Astrocyte (in vitro differentiated cells and primary cell): ENCODE data around the gene ZDHHC11B. TPM values are rescaled to one million over a fixed set of nuclear protein-coding genes. Genes with fewer than 3 reads are reported as not detected.

ENCODE experiments used
- DNase-seq: peaks from one replicate; pipeline ENCODE4 v3.0.0-alpha.2; 2010; ENCODE audit warnings: low read depth
- FAIRE-seq: peaks from 2 replicates; lab custom pipeline; 2011; peaks lifted over from hg19 to GRCh38; lab: Jason Lieb, UNC
- H2AFZ ChIP-seq: 2 replicates; pipeline ENCODE4 v1.6.0; 2012; ENCODE audit warnings: low read depth, low read length, inconsistent platforms
- H3K27ac ChIP-seq: 2 replicates; pipeline ENCODE4 v1.5.1; 2011; ENCODE audit warnings: low read depth, low read length, inconsistent platforms
- H3K27me3 ChIP-seq: 2 replicates; pipeline ENCODE4 v1.6.0; 2011; ENCODE audit warnings: low read length, inconsistent platforms; ENCODE audit not compliant: insufficient read depth
- H3K36me3 ChIP-seq: 2 replicates; pipeline ENCODE4 v1.5.1; 2011; ENCODE audit warnings: low read length, inconsistent platforms; ENCODE audit not compliant: insufficient read depth
- H3K4me1 ChIP-seq: 2 replicates; pipeline ENCODE4 v1.5.1; 2011; ENCODE audit warnings: low read length, inconsistent platforms; ENCODE audit not compliant: insufficient read depth
- H3K4me2 ChIP-seq: 2 replicates; pipeline ENCODE4 v1.6.0; 2012; ENCODE audit warnings: low read length, inconsistent platforms
- H3K4me3 ChIP-seq: 2 replicates; pipeline ENCODE4 v1.5.1; 2011; ENCODE audit warnings: low read depth, mild to moderate bottlenecking, low read length, inconsistent platforms; ENCODE audit not compliant: insufficient read depth
- H3K79me2 ChIP-seq: 2 replicates; pipeline ENCODE4 v1.6.0; 2012; ENCODE audit warnings: mild to moderate bottlenecking, low read length, inconsistent platforms; ENCODE audit not compliant: insufficient read depth
- H3K9ac ChIP-seq: 2 replicates; pipeline ENCODE4 v1.6.0; 2012; ENCODE audit warnings: mild to moderate bottlenecking, low read length, inconsistent platforms
- H3K9me3 ChIP-seq: 2 replicates; pipeline ENCODE4 v1.5.1; 2012; ENCODE audit warnings: low read depth, mild to moderate bottlenecking, low read length, inconsistent platforms; ENCODE audit not compliant: insufficient read depth
- H4K20me1 ChIP-seq: 2 replicates; pipeline ENCODE4 v1.6.0; 2012; ENCODE audit warnings: low read length, inconsistent platforms; ENCODE audit not compliant: insufficient read depth
- H3K27ac Mint-ChIP-seq: one replicate; pipeline ENCODE4 v1.8.0; 2021; ENCODE audit warnings: mild to moderate bottlenecking, mixed read lengths; ENCODE audit not compliant: unreplicated experiment
- H3K27me3 Mint-ChIP-seq: one replicate; pipeline ENCODE4 v1.8.0; 2021; ENCODE audit warnings: low read depth, mixed read lengths; ENCODE audit not compliant: unreplicated experiment
- H3K36me3 Mint-ChIP-seq: one replicate; pipeline ENCODE4 v1.8.0; 2021; ENCODE audit warnings: low read depth, mixed read lengths; ENCODE audit not compliant: unreplicated experiment
- H3K4me1 Mint-ChIP-seq: one replicate; pipeline ENCODE4 v1.8.0; 2021; ENCODE audit warnings: low read depth, mixed read lengths; ENCODE audit not compliant: unreplicated experiment
- H3K4me3 Mint-ChIP-seq: one replicate; pipeline ENCODE4 v1.8.0; 2021; ENCODE audit warnings: mild to moderate bottlenecking, moderate library complexity, mixed read lengths; ENCODE audit not compliant: unreplicated experiment
- H3K9me3 Mint-ChIP-seq: one replicate; pipeline ENCODE4 v1.8.0; 2021; ENCODE audit warnings: mild to moderate bottlenecking, mixed read lengths; ENCODE audit not compliant: unreplicated experiment
- EZH2 ChIP-seq: IDR thresholded peaks from 2 replicates; pipeline ENCODE4 v1.6.1; 2012; ENCODE audit warnings: mild to moderate bottlenecking, low read length, inconsistent platforms; ENCODE audit not compliant: insufficient read depth
- total RNA-seq: library from RNA; stranded (reverse); gene quantifications from 2 replicates; pipeline ENCODE4 v1.2.1, GENCODE V29; 2021
- TF ChIP-seq, protein P1 (sequence below): IDR thresholded peaks from 2 replicates; pipeline ENCODE4 v1.5.1; 2011; ENCODE audit warnings: low read depth, mild to moderate bottlenecking, inconsistent platforms, low read length, moderate library complexity; ENCODE audit not compliant: insufficient read depth

Gene ZDHHC11B
- total RNA-seq, 1 donor from 2014 or later: 0.23 TPM

DNA sequence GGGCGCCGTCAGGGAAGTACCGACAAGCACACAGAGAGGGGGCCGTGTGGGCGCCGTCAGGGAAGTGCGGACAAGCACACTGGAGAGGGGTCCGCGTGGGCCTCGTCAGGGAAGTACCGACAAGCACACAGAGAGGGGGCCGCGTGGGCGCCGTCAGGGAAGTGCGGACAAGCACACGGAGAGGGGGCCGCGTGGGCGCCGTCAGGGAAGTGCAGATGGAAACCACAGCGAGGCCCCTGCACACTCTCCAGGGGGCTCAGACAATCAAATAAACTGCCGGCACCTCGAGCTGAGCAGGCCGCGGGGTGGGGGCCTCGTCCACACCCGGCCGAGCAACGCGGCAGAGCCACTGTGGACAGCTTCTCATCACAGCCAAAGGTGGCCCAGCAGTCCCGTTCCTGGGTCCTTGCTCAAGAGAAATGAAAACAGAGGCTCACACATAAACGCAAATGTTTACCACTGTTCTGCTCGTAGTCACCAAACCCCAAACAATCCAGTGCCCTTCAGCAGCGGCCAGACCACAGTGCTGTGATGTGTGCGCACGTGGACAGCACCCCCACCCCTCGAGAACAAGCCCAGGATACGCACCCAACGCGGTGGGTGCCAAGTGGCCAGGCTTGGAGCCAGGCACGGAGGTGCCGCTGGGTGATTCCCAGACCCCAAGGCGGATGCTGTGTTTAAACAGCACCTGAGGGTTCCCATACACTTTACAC lies 116.1 kb downstream of the ZDHHC11B start:
- no peak for DNase-seq
- no peak for FAIRE-seq
- Mint-ChIP-seq H3K4me3 (no peak overlapping the region), H3K27ac (no peak overlapping the region), H3K9me3 (no peaks in the 10 kb centered on the region), H3K27me3 (peaks cover 5% of the 10 kb centered on the region), H3K36me3 (peaks cover 2% of the 10 kb centered on the region), H3K4me1 (peaks cover 2% of the 10 kb centered on the region)
- no peaks in the 10 kb centered on the region for H3K36me3 ChIP-seq
- no peak overlapping the region for H3K9ac ChIP-seq
- no peak overlapping the region for H3K4me3 ChIP-seq
- TF ChIP-seq EZH2: no peak
- TF ChIP-seq, protein P1, sequence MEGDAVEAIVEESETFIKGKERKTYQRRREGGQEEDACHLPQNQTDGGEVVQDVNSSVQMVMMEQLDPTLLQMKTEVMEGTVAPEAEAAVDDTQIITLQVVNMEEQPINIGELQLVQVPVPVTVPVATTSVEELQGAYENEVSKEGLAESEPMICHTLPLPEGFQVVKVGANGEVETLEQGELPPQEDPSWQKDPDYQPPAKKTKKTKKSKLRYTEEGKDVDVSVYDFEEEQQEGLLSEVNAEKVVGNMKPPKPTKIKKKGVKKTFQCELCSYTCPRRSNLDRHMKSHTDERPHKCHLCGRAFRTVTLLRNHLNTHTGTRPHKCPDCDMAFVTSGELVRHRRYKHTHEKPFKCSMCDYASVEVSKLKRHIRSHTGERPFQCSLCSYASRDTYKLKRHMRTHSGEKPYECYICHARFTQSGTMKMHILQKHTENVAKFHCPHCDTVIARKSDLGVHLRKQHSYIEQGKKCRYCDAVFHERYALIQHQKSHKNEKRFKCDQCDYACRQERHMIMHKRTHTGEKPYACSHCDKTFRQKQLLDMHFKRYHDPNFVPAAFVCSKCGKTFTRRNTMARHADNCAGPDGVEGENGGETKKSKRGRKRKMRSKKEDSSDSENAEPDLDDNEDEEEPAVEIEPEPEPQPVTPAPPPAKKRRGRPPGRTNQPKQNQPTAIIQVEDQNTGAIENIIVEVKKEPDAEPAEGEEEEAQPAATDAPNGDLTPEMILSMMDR: no peak
- no peaks in the 10 kb centered on the region for H3K79me2 ChIP-seq
- H4K20me1 ChIP-seq: no peaks in the 10 kb centered on the region
- no peak overlapping the region for H3K4me2 ChIP-seq
- H3K27me3 ChIP-seq: peaks cover 9% of the 10 kb centered on the region
- no peak overlapping the region for H2AFZ ChIP-seq
- H3K27ac ChIP-seq: no peak overlapping the region
- no peaks in the 10 kb centered on the region for H3K9me3 ChIP-seq
- H3K4me1 ChIP-seq: peaks cover 21% of the 10 kb centered on the region

DNA sequence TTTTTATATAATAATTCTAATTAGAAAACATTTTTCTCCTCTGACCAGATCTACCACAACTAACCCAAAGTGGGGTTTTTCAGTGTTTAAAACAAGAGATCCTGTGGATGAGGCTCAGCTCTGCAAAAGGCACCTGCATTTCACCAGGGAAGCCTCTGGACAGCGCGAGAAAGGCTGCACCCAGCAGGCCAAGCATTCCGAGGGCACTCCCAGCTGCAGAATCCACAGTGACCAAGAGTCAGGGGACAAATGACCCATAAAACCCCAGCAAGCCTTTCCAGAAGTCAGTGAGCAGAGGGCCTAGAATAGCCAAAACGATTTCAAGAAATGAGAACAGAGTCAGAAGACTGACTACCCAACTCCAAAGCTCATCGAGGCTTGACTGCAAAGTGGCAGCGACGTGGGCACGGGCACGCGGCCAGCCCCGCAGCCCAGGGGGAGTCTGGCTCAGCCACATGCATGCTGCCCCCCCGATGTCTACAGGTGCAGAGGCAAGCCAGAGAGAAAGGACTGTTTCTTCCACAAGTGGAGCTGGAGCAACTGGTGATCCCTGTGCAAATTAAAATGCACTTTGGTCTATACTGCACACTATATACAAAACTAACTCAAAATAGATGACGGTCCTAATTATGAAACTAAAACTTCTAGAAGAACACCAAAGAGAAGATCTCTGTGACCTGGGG lies 117.6 kb downstream of the ZDHHC11B start:
- no peak for DNase-seq
- Histone ChIP-seq H3K9ac (no peak overlapping the region), H3K9me3 (no peaks in the 10 kb centered on the region), H3K36me3 (no peaks in the 10 kb centered on the region), H3K27me3 (no peaks in the 10 kb centered on the region), H2AFZ (no peak overlapping the region), H3K27ac (no peak overlapping the region), H3K4me1 (peaks cover 8% of the 10 kb centered on the region), H3K79me2 (no peaks in the 10 kb centered on the region), H4K20me1 (no peaks in the 10 kb centered on the region), H3K4me2 (no peak overlapping the region), H3K4me3 (no peak overlapping the region)
- H3K27ac Mint-ChIP-seq: no peak overlapping the region
- no peaks in the 10 kb centered on the region for H3K4me1 Mint-ChIP-seq
- H3K36me3 Mint-ChIP-seq: peaks cover 4% of the 10 kb centered on the region
- no peaks in the 10 kb centered on the region for H3K9me3 Mint-ChIP-seq
- H3K27me3 Mint-ChIP-seq: no peaks in the 10 kb centered on the region
- no peak for FAIRE-seq
- no peak overlapping the region for H3K4me3 Mint-ChIP-seq
- TF ChIP-seq, protein P1: no peak
- TF ChIP-seq EZH2: no peak
